ENCODE results near the gene DBNDD1. TPM values are rescaled to one million over a fixed set of nuclear protein-coding genes. Genes with fewer than 3 reads are reported as not detected.

Gene DBNDD1
- total RNA-seq, 2 experiments from 2014 or later: 0.07 to 0.15 TPM

- DNase-seq: no peak
- ChIA-PET POLR2A (no interaction called here), CTCF (interaction anchor here (1.4 kb wide), 1 partner anchor 331 kb away, joined by 3 read pairs; the partner anchor contains the start of gene SPATA2L)
- Mint-ChIP-seq H3K36me3 (ENCODE audit: low read depth) (peaks cover 5% of the 10 kb centered on the region), H3K4me1 (peaks cover 1% of the 10 kb centered on the region), H3K4me3 (peak overlapping the region; percentile 43), H3K27me3 (no peaks in the 10 kb centered on the region), H3K9me3 (peaks cover 4% of the 10 kb centered on the region), H3K27ac (peak overlapping the region; percentile 54)
Observed at GRCh38 chr16:90031931-90032673, 12.8 kb upstream of the DBNDD1 start.

- H3K27me3 Mint-ChIP-seq: peaks cover 1% of the 10 kb centered on the region
- POLR2A ChIA-PET: no interaction called here
- H3K4me3 Mint-ChIP-seq: peak overlapping the region; percentile 43
- H3K9me3 Mint-ChIP-seq: peaks cover 4% of the 10 kb centered on the region
- CTCF ChIA-PET: no interaction called here
- DNase-seq: no peak
- H3K27ac Mint-ChIP-seq: peak overlapping the region; percentile 65
- H3K36me3 Mint-ChIP-seq (ENCODE audit: low read depth): peaks cover 5% of the 10 kb centered on the region
- H3K4me1 Mint-ChIP-seq: peaks cover 3% of the 10 kb centered on the region
Observed at GRCh38 chr16:90031186-90031930, 12.1 kb upstream of the DBNDD1 start.

GRCh38 chr16:90028985-90029384, 9.7 kb upstream of the DBNDD1 start:
- Mint-ChIP-seq H3K27me3 (peaks cover 2% of the 10 kb centered on the region), H3K4me3 (no peak overlapping the region), H3K9me3 (peaks cover 4% of the 10 kb centered on the region), H3K4me1 (peaks cover 9% of the 10 kb centered on the region), H3K36me3 (ENCODE audit: low read depth) (peaks cover 5% of the 10 kb centered on the region), H3K27ac (no peak overlapping the region)
- POLR2A ChIA-PET: no interaction called here
- CTCF ChIA-PET: interaction anchor here (0.8 kb wide), 1 partner anchor 53 kb away, joined by 3 read pairs; no protein-coding TSS in a partner anchor
- no peak for DNase-seq

GRCh38 chr16:90027611-90028010, 8.4 kb upstream of the DBNDD1 start:
- no peak for DNase-seq
- CTCF ChIA-PET: interaction anchor here (1.1 kb wide), 1 partner anchor 13 kb away, joined by 3 read pairs; no protein-coding TSS in a partner anchor

GRCh38 chr16:90026135-90026534, 6.9 kb upstream of the DBNDD1 start:
- Mint-ChIP-seq H3K9me3 (peaks cover 4% of the 10 kb centered on the region), H3K4me3 (no peak overlapping the region), H3K4me1 (peaks cover 21% of the 10 kb centered on the region), H3K27me3 (peaks cover 4% of the 10 kb centered on the region), H3K36me3 (ENCODE audit: low read depth) (peaks cover 4% of the 10 kb centered on the region), H3K27ac (no peak overlapping the region)
- ChIA-PET POLR2A (no interaction called here), CTCF (interaction anchor here (1.0 kb wide), 1 partner anchor 12 kb away, joined by 3 read pairs; no protein-coding TSS in a partner anchor)
- no peak for DNase-seq

More at GRCh38 chr16:90027611-90028010, 8.4 kb upstream of the DBNDD1 start:
- peaks cover 2% of the 10 kb centered on the region for H3K27me3 Mint-ChIP-seq
- no peak overlapping the region for H3K27ac Mint-ChIP-seq
- H3K36me3 Mint-ChIP-seq (ENCODE audit: low read depth): peaks cover 5% of the 10 kb centered on the region
- peaks cover 4% of the 10 kb centered on the region for H3K9me3 Mint-ChIP-seq
- POLR2A ChIA-PET: no interaction called here
- H3K4me3 Mint-ChIP-seq: no peak overlapping the region
- peaks cover 12% of the 10 kb centered on the region for H3K4me1 Mint-ChIP-seq

GRCh38 chr16:90023078-90023447, 3.8 kb upstream of the DBNDD1 start:
- DNase-seq: no peak
- Mint-ChIP-seq H3K36me3 (ENCODE audit: low read depth) (peaks cover 4% of the 10 kb centered on the region), H3K9me3 (peaks cover 4% of the 10 kb centered on the region), H3K27me3 (peaks cover 20% of the 10 kb centered on the region), H3K4me1 (peaks cover 27% of the 10 kb centered on the region), H3K27ac (peak overlapping the region; percentile 60), H3K4me3 (peak overlapping the region; percentile 71)
- CTCF ChIA-PET: interaction anchor here (1.0 to 1.2 kb wide), 2 partner anchors 10 to 14 kb away, joined by 3 to 4 read pairs; no protein-coding TSS in a partner anchor
- POLR2A ChIA-PET: no interaction called here

GRCh38 chr16:90022209-90023077, 3.2 kb upstream of the DBNDD1 start:
- Mint-ChIP-seq H3K27ac (peak overlapping the region; percentile 57), H3K4me3 (peak overlapping the region; percentile 71), H3K27me3 (peaks cover 23% of the 10 kb centered on the region), H3K4me1 (peaks cover 26% of the 10 kb centered on the region), H3K36me3 (ENCODE audit: low read depth) (peaks cover 4% of the 10 kb centered on the region), H3K9me3 (peaks cover 4% of the 10 kb centered on the region)
- DNase-seq: peak; percentile 84
- CTCF ChIA-PET: interaction anchor here (1.0 to 1.2 kb wide), 2 partner anchors 11 to 14 kb away, joined by 3 to 4 read pairs; no protein-coding TSS in a partner anchor
- POLR2A ChIA-PET: no interaction called here

- no peak overlapping the region for H3K27ac Mint-ChIP-seq
- no peak for DNase-seq
- H3K27me3 Mint-ChIP-seq: peaks cover 22% of the 10 kb centered on the region
- ChIA-PET CTCF (interaction anchor here (0.5 to 1.7 kb wide), 5 partner anchors 12 to 657 kb away, joined by 3 to 6 read pairs (median 4); no protein-coding TSS in a partner anchor), POLR2A (no interaction called here)
- peaks cover 4% of the 10 kb centered on the region for H3K9me3 Mint-ChIP-seq
- peaks cover 4% of the 10 kb centered on the region for H3K36me3 Mint-ChIP-seq (ENCODE audit: low read depth)
- H3K4me3 Mint-ChIP-seq: peak overlapping the region; percentile 10
- H3K4me1 Mint-ChIP-seq: peaks cover 19% of the 10 kb centered on the region
Observed at GRCh38 chr16:90020838-90021382, 1.7 kb upstream of the DBNDD1 start.

GRCh38 chr16:90020260-90020837, 1.1 kb upstream of the DBNDD1 start:
- peaks cover 26% of the 10 kb centered on the region for H3K27me3 Mint-ChIP-seq
- peak overlapping the region; percentile 56 for H3K4me3 Mint-ChIP-seq
- no peak overlapping the region for H3K27ac Mint-ChIP-seq
- DNase-seq: no peak
- H3K9me3 Mint-ChIP-seq: peaks cover 4% of the 10 kb centered on the region
- peaks cover 19% of the 10 kb centered on the region for H3K4me1 Mint-ChIP-seq
- POLR2A ChIA-PET: no interaction called here
- CTCF ChIA-PET: interaction anchor here (0.5 to 1.7 kb wide), 5 partner anchors 11 to 656 kb away, joined by 3 to 6 read pairs (median 4); no protein-coding TSS in a partner anchor
- H3K36me3 Mint-ChIP-seq (ENCODE audit: low read depth): peaks cover 4% of the 10 kb centered on the region

GRCh38 chr16:90019543-90020259, 445 bp upstream of the DBNDD1 start:
- Mint-ChIP-seq H3K36me3 (ENCODE audit: low read depth) (peaks cover 4% of the 10 kb centered on the region), H3K27me3 (peaks cover 27% of the 10 kb centered on the region), H3K9me3 (peaks cover 4% of the 10 kb centered on the region), H3K4me3 (peak overlapping the region; percentile 56), H3K4me1 (peaks cover 19% of the 10 kb centered on the region), H3K27ac (no peak overlapping the region)
- DNase-seq: peak; percentile 26
- ChIA-PET CTCF (interaction anchor here (1.3 to 1.7 kb wide), 2 partner anchors 11 to 320 kb away, joined by 4 to 6 read pairs; no protein-coding TSS in a partner anchor), POLR2A (no interaction called here)

- peaks cover 4% of the 10 kb centered on the region for H3K36me3 Mint-ChIP-seq (ENCODE audit: low read depth)
- H3K27me3 Mint-ChIP-seq: peaks cover 31% of the 10 kb centered on the region
- H3K27ac Mint-ChIP-seq: no peak overlapping the region
- DNase-seq: no peak
- peaks cover 17% of the 10 kb centered on the region for H3K4me1 Mint-ChIP-seq
- ChIA-PET CTCF (no interaction called here), POLR2A (no interaction called here)
- H3K9me3 Mint-ChIP-seq: peaks cover 4% of the 10 kb centered on the region
- H3K4me3 Mint-ChIP-seq: peak overlapping the region; percentile 65
Observed at GRCh38 chr16:90018297-90018651, 982 bp downstream of the DBNDD1 start.
